Left renal pelvis (tissue), 4 donors: ENCODE measurements around the gene CLEC3A. TPM values are rescaled to one million over a fixed set of nuclear protein-coding genes. Genes with fewer than 3 reads are reported as not detected.
A peak's percentile ranks its signal among the peaks of the same experiment; 100 is the strongest.
"Not testable (repeated sequence)": the region's sequence is repeated elsewhere in the genome, so short reads cannot be mapped to it uniquely, and the experiment has no call there.

Experiments
- DNase-seq, 4 donors: peaks; one replicate each; pipeline ENCODE4 v3.0.0-alpha.2; 2013; ENCODE audit warnings: low read depth in 4 of 4, low spot score in 3 of 4
- polyA plus RNA-seq, 4 donors: library from polyadenylated mRNA; unstranded; fragments of 120-200 nt; gene quantifications; one replicate each; pipeline ENCODE4 v1.2.1, GENCODE V29; 2013; ENCODE audit not compliant: insufficient read length in 4 of 4

CLEC3A gene
- polyA plus RNA-seq, 4 donors = 0.12 to 0.14 TPM; not detected in 2

DNA sequence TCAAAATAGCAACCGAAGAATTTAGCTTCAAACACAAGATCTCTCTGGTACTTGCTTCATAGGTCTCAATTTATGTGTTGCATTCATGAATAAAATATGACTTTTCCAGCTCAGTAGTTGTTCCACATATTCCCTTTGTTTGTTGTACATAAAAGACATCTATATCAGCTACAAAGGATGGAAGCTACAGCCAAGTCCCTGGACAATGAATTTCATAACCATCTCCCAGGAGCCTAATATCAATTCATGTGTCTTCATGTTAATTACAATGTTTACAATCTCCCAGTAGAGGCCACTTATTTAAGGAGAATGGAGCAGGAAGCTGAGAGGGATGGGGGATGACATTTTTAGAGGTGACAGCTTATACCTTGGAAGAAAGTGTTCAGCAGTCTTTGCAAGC, 3.3 kb downstream of the CLEC3A start:
- DNase-seq = no peak

DNA sequence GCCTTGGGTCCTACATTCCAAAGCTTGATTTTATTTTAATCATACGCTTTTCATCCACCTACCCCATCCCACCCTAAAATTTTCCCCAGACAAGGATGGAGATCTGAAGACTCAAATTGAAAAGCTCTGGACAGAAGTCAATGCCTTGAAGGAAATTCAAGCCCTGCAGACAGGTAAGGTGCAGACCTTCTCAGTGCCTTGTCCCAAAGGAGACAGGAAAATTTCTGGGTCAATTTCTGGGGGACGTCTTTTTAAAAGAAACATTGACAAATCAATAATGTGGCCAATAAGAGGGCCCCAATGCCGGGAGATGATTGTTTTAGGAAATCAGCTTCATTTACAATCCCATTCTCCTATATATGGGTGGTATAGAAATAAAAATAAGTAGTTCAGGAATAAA, 5.7 kb downstream of the CLEC3A start:
- no peak for DNase-seq

DNA sequence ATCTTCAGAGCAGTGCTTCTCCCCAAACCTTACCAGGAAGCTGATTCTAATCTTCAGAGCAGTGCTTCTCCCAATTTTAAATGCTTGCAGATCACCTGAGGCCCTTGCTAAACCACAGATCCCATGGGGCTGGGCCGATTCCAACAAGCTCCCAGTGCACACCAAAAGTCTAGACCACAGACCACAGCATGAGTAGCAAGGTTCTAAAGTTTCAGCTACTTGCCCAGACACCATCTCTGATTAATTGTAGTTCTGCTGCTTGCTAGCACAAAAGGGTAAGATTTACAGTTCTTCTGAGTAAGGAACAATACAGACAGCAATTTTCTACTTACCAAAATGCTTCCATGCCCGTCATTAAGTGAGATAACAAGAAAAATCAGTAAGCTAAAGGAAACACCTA, 12.2 kb downstream of the CLEC3A start:
- DNase-seq = no peak

DNA sequence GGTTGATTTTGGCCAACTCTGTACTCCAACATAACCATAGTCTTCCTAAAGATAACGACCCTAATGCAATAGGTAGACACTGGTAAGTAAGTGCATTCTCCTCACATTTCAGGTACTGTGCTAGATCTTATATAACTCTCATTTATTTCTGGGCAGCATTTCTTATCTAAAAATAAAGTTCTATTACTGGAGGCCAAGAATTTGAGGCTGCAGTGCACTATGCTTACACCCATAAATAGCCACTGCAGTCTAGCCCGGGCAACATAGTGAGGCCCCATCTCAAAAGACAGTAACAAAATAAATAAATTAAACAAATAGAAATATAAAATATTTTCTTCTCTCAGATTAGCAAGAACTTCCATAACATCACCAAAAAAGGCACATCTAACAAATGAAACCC, 12.7 kb downstream of the CLEC3A start:
- no peak for DNase-seq

DNA sequence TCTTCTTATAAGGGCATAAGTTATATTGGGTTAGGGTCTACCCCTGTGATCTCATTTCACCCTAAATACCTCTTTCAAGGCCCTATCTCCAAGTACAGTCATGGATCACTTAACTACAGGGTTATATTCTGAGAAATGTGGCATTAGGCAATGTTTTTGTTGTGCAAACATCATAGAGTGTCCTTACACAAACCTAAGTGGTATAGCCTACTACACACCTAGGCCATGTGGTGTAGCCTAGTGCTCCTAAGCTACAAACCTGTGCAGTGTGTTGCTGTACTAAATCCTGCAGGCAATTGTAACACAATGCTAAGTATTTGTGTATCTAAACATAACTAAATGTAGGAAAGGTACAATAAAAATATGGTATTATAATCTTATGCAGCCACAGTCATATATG, 18.0 kb downstream of the CLEC3A start:
- DNase-seq = no peak

DNA sequence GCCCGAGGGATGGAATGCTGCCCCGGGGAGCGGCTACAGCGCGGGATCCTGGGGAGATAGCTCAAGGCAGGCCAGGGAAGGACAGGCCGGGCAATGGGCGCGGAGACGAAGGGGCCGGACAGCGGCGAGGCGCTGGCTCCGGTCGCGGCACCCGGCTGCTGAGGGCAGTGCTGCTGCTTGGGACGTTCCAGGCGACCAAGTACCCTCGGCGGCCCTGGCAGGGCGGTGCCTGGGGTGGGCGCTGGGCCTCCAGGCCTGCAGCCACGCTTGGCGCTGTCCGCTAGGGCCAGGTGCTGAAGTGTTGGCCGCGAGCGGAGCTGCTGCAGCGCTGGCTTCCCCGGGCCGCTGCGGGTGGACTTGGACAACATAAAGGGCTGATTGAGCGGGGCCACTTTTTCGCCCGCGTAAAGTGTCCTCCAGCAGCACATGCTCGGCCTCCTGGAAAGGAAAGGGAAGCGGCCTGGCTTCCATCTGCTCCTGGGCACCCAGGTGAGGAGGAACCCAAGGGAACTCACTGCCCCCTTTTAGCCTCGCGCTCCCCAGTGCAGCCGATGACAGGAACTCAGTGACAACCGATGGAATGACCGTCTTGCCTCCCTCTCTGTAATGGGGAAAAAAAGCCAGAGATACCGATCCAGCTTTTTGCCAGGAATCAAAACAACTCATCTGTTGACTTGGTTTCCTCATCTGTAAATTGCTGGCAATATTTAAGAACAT, 23.7 kb downstream of the CLEC3A start:
- peak; percentile 65 to 83 (median 79) for DNase-seq

DNA sequence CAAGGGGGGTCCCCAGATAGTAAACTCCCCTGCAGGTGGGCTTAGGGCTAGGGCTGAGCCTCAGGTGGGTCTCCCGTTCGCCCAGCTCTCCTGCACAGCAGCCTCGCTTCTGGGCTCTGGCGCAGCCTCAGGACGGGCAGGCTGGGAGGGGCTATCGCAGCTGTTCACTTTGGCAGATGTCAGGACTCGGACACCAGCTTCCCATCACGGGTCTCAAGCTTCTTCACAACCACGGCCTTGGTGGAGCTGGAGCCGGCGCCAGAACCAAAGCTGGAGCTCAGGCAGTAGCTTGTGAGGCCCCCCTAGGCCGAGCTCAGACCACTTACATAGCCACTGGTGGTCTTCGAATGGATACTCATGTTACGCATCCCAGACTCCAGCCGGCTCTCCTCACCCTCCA, 26.0 kb downstream of the CLEC3A start:
- no peak for DNase-seq

DNA sequence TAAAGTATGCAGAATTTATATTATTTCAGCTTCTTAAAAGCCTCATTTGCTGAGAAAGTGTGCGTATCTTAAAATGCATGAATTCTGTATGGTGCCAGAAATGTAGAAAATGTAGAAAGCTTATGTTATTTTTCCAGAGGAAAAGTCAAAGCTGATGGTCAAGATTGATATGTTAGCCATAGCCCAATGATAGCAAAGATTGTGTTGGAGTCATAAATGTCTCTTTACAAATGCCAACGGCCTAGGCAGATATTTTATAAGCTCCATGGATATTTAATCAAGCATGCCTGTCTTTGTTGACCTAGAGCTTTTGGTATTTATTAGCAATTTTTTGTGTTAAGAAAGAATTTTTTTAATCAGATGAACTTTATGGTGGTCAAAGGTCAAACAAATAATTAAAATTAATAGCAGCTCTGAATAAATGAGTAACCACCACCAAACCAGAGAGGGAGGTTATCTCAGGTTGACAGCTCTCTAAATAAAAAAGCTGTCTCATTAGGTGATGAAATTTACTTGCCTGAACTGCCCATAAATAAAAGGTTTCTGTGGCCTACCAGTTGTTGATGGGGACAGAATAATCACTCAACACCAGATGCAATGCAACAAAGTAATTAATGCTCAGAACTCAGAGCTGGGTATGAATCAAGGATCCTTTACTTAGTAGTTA, 28.5 kb downstream of the CLEC3A start:
- no peak for DNase-seq

DNA sequence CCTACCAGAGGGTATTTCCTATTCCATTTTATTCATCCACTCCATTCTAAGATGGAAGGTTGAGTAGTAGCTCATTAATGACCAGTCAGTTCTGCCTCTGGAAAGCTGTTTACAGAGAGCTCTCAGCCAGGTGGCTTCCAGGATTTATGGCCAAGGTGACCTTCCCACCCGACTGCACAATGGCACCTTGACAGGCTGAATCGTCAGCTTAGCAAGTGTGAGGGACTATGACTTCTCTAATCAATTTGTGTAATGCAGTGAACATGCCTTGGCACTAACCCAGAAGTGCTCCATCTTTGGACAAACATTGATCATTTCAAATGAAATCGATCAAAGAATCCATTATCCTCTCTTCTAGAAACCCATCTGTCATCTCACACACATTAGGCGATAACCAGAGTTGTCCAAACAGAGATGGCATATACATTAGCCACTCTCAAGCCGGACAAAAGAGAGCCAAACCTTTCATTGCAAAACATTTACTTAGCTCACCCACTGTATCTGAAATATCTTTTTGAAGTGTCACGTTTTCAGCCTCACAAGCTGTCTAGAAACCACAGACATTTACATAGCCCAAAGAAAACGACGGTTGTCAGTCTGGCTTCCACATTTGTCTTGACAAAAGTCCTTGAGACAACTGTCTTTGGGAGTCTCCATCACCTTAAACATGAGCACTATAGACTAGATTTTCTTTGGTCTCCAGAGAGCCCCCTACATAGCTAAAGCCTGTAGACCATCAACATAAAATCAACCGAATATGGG, 35.6 kb downstream of the CLEC3A start:
- no peak for DNase-seq

DNA sequence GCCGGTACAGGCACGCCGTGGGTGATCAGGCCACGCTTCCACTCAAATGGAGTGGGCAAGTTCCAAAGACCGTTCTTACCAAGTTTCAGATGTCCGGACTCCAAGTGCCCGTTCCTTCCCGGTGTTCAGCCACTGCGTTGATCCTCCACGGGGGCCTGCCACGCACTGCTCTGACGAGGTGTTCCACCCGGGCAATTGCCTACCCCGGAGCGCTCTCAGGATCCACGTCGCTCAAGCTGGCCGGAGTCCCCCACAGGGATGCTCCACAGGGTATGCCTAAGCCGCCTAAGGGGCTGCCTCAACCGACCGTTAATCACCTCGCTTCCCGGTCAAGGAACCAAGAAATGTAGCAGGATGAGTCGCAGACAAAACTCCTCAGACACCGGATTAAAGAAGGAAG, 37.5 kb downstream of the CLEC3A start:
- not testable (repeated sequence) for DNase-seq

DNA sequence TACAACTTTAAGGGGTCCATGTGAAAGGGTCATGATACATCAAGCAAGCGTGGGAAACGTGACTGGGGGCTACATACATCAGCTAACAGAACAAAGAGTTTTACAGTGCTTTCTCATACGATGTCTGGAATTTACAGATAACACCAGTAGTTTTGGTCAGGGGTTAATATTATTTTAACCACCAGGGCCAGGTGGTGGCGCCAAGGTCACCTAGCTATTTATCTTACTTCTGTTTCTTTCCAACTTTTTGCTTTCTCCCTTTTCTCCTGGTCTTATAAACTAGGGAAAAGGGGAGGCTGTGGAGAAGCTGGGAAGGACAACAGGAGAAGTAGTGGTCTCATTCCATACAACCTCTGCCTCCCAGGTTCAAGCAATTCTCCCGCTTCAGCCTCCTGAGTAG, 37.9 kb downstream of the CLEC3A start:
- DNase-seq = no peak

DNA sequence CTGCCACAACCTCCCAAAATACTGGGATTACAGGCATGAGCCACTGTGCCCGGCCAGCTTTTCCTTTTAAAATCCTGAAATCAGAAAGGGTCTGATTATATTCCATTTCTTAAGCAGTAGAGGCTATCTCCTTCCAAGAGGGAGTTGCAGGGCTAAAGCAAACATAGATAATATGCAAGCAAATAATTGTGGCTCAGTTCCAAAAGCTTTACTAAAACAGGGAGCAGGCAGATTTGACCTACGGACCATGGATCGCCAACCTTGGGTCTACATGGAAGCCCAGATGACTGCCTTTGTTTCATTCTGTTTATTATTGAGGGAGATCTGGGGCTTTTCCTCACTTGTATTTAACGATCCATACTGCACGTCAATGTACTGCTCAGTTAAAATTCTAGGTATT, 38.5 kb downstream of the CLEC3A start:
- DNase-seq = no peak

DNA sequence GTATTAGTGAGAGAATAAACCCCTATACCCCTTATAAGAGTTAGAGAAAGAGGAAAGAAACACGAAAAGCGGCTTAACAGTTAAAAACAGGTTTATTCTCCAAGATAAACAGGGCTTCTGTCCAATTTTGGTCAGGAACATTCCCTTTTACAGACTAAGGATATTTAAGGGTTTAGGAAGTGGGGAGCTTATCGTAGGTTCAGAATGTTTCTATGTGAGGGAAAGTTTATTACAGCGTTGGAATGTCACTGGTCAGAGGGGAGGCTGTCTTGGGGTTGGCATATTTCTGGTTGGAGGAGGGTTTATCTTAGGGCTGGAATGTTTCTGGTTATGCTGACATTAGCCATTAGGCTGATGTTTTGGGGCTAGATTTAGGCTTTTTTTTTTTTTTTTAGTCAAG, 43.0 kb downstream of the CLEC3A start:
- DNase-seq = no peak

DNA sequence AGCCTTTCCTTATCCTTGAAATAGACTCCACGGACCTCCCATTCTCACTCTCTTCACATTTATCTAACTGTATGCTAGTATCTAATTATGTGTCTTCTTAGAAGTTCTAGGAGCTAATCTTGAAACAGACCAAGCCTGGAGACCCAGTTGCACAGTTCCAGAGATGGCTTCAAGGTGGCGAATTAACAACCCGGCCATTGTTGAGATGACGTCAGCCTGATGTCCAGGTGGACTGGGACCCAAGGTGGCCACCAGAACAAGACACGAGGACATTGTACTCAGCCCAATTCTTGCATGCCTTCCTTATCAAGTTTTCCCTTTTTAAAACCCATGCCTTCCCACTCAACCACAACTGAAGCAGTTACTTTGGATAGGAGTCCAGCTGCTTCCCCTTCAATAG, 47.6 kb downstream of the CLEC3A start:
- DNase-seq = no peak

DNA sequence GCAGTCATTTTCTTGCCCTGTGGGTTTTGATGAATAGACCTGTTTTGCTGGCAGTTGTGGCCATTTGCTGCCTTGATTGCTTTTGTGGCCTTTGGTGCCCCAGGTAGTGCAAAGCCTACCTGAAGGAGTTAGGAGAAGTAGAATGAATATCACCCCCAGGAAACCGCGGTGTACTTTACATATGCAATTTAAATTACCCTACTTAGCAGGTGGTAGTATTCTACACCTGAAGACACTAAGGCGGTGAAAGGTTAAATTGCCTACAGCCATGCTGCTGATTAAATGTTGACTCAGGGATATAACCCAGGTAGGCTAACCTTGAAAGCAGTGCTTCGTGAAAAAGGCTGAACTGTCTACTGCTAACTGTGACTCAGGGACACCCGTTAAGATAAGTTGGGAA, 49.9 kb downstream of the CLEC3A start:
- no peak for DNase-seq

DNA sequence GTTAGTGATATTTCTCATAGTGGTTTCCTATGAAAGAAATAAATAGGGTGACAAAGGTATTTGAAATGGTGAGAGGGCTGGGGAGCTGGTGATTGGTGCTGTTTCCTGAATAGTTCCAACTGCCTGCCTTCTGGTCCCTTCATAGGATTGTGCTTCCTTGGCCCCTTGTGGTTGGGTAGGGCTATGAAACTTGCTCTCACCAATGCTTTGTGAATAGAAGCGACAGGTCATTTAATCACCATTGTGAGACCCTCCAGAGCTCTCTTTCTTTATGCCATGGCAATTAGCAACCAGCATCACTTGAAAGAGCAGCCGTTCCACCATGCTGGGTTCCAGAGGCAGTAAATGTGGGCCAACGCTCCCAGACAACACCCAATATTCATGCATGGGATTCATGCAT, 53.5 kb downstream of the CLEC3A start:
- no peak for DNase-seq

DNA sequence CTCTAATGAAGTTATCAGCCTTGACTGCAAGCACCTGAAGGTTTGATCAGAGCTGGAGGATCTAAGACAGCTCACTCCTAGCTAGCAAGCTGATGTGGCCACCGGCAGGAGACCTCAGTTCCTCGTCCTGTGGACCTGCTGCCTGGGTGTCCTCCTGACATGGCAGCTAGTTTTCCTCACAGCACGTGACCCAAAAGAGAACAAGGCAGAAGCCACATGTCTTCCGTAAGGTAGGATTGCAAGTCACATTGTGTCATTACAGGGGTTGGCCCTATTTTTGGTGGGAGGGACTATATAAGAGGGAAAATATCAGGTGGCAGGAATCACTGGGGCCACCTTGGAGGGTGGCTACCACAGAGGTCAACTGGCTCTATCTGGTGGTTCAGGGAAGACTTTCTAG, 59.0 kb downstream of the CLEC3A start:
- DNase-seq = no peak

Other genes starting within 250 kb of the CLEC3A start
- 1 to 10 TPM; 4.0 to 5.9 (median 4.9) TPM for gene VAT1L, start 234.0 kb upstream of the CLEC3A start, polyA plus RNA-seq
- 10 to 100 TPM; 19.6 to 43.2 (median 39.7) TPM for gene WWOX, start 77.1 kb downstream of the CLEC3A start, polyA plus RNA-seq